Fibroblast of the aortic adventitia (primary cell): ENCODE data around the gene NCAPD2. TPM values are rescaled to one million over a fixed set of nuclear protein-coding genes. Genes with fewer than 3 reads are reported as not detected.

Source experiments
- DNase-seq: peaks from one replicate; pipeline ENCODE4 v3.0.0-alpha.2; 2010; ENCODE audit warnings: low read depth
- H3K4me3 ChIP-seq: 2 replicates; pipeline ENCODE4 v1.5.1; 2011; ENCODE audit warnings: low read depth, mild to moderate bottlenecking, control low read depth, low read length, moderate library complexity
- CTCF ChIP-seq: IDR thresholded peaks from 2 replicates; pipeline ENCODE4 v1.5.1; 2011; ENCODE audit warnings: mild to moderate bottlenecking, low read length, control low read depth, inconsistent platforms; ENCODE audit not compliant: insufficient read depth
- total RNA-seq: library from RNA; depleted of rRNA; stranded (reverse); fragments of >200 nt; gene quantifications from 2 replicates; pipeline ENCODE4 v1.2.3, GENCODE V29; 2012; ENCODE audit warnings: low replicate concordance

The NCAPD2 gene
- total RNA-seq, 1 donor = 43.1 TPM

- H3K4me3 ChIP-seq = peak overlapping the region; percentile 97
- TF ChIP-seq CTCF = no peak
- DNase-seq = peak; percentile 25
These were observed 73.3 kb downstream of the NCAPD2 start for GRCh38 chr12:6567112-6567670.

GRCh38 chr12:6569312-6569711 lies 75.4 kb downstream of the NCAPD2 start:
- DNase-seq = no peak
- TF ChIP-seq CTCF = no peak
- no peak overlapping the region for H3K4me3 ChIP-seq

- DNase-seq = no peak
- H3K4me3 ChIP-seq = no peak overlapping the region
- TF ChIP-seq CTCF = no peak
These were observed 75.9 kb downstream of the NCAPD2 start for GRCh38 chr12:6569786-6570185.

GRCh38 chr12:6570264-6570887 lies 76.5 kb downstream of the NCAPD2 start:
- peak; percentile 27 for DNase-seq
- peak; percentile 46 for TF ChIP-seq CTCF
- H3K4me3 ChIP-seq = no peak overlapping the region

- DNase-seq = no peak
- TF ChIP-seq CTCF = no peak
- no peak overlapping the region for H3K4me3 ChIP-seq
These were observed 79.1 kb downstream of the NCAPD2 start for GRCh38 chr12:6573001-6573400.

- H3K4me3 ChIP-seq = no peak overlapping the region
- no peak for DNase-seq
- no peak for TF ChIP-seq CTCF
These were observed 80.8 kb downstream of the NCAPD2 start for GRCh38 chr12:6574576-6575295.
